Kidney (tissue), 14 donors: ENCODE data around the gene PARP11. TPM values are rescaled to one million over a fixed set of nuclear protein-coding genes. Genes with fewer than 3 reads are reported as not detected.
A peak's percentile ranks its signal among the peaks of the same experiment; 100 is the strongest.

Experiments
- DNase-seq, 5 donors: peaks; one replicate each; pipeline ENCODE4 v3.0.0-alpha.2; 2013 to 2020
- FAIRE-seq: peaks from 2 replicates; lab custom pipeline; 2012; peaks lifted over from hg19 to GRCh38; lab: Jason Lieb, UNC
- H3K27ac ChIP-seq, 2 donors: one replicate each; pipeline ENCODE4 v1.7.0; 2013; ENCODE audit warnings: low read depth in 2 of 2, low read length in 2 of 2, inconsistent platforms in 1 of 2
- H3K27me3 ChIP-seq: one replicate; pipeline ENCODE4 v1.7.1; 2013; ENCODE audit warnings: low read length, inconsistent platforms; ENCODE audit not compliant: control insufficient read depth, insufficient read depth
- H3K36me3 ChIP-seq, 3 donors: one replicate each; pipeline versions ENCODE4 v1.7.0 to v1.7.1; 2013; ENCODE audit warnings: low read length in 3 of 3, control low read depth in 1 of 3, inconsistent platforms in 1 of 3; ENCODE audit not compliant: insufficient read depth in 3 of 3, control insufficient read depth in 2 of 3
- H3K4me1 ChIP-seq, 3 donors: one replicate each; pipeline versions ENCODE4 v1.7.0 to v1.7.1; 2013; ENCODE audit warnings: low read length in 3 of 3, inconsistent platforms in 1 of 3, low read depth in 1 of 3; ENCODE audit not compliant: control insufficient read depth in 2 of 3, insufficient read depth in 2 of 3
- H3K4me3 ChIP-seq, 3 donors: one replicate each; pipeline versions ENCODE4 v1.7.0 to v1.8.1; 2013; ENCODE audit warnings: low read length in 3 of 3, control low read depth in 1 of 3, inconsistent platforms in 1 of 3
- H3K9ac ChIP-seq, 3 donors: one replicate each; pipeline versions ENCODE4 v1.7.0 to v1.7.1; 2013; ENCODE audit warnings: low read length in 3 of 3, control low read depth in 1 of 3, inconsistent platforms in 1 of 3
- H3K9me3 ChIP-seq, 3 donors: one replicate each; pipeline versions ENCODE4 v1.7.0 to v1.7.1; 2013; ENCODE audit warnings: low read length in 3 of 3, control low read depth in 1 of 3, inconsistent platforms in 1 of 3; ENCODE audit not compliant: control insufficient read depth in 2 of 3, insufficient read depth in 1 of 3
- intact Hi-C: fragments of 100-400 bp; cut with DNase I; formaldehyde crosslinking; loops from one replicate; pipeline ENCODE4 v1.11.1; 2022
- polyA plus RNA-seq: library from polyadenylated mRNA; stranded (reverse); fragments of 350-450 nt; fragmentation: Illumina TruSeq; extraction: RNeasy Lipid Tissue Mini Kit (QIAGEN cat#74804); gene quantifications from one replicate; pipeline ENCODE4 v1.2.3, GENCODE V29; 2014; ENCODE audit warnings: low read depth, low replicate concordance; ENCODE audit not compliant: insufficient read depth
- total RNA-seq: library from RNA; stranded (reverse); fragmentation: NEBNext Ultra II Directional; extraction: Animal tissue kit (Norgen Biotek cat#: 25700); gene quantifications from one replicate; pipeline ENCODE4 v1.2.1, GENCODE V29; 2021
- TF ChIP-seq, protein P1 (sequence below): IDR thresholded peaks from 3 replicates; pipeline ENCODE4 v1.5.1; 2012; ENCODE audit warnings: mild to moderate bottlenecking, moderate library complexity, borderline replicate concordance; ENCODE audit not compliant: insufficient read depth; ENCODE audit errors: extremely low read depth
- donor health status: control.
- donor health status: control.
- donor health status: control.
- donor health status: control.
- donor health status: control.
- donor health status: DM: yes; HTN: yes; CAD: no.
- donor health status: Normal renal cell carcinoma (clear cell type).

The PARP11 gene
- total and polyA plus RNA-seq, 2 donors from 2014 or later = 2.6 to 13.1 TPM

DNA sequence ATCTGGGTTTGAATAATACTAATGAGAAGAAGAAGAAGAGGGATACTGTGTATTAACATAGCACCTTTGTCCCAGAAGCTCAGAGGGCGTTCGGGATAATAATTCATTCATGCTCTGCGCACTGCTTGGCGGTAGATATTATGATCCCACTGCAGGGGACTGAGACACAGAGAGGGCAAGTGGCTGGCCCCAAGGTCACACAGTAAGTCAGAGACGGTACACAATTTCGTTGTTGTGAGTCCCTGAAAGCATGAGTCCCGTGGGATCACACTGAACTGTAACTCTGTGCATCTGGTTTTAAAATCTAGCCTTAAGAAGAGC is 47.9 kb upstream of the PARP11 start:
- TF ChIP-seq, protein P1, sequence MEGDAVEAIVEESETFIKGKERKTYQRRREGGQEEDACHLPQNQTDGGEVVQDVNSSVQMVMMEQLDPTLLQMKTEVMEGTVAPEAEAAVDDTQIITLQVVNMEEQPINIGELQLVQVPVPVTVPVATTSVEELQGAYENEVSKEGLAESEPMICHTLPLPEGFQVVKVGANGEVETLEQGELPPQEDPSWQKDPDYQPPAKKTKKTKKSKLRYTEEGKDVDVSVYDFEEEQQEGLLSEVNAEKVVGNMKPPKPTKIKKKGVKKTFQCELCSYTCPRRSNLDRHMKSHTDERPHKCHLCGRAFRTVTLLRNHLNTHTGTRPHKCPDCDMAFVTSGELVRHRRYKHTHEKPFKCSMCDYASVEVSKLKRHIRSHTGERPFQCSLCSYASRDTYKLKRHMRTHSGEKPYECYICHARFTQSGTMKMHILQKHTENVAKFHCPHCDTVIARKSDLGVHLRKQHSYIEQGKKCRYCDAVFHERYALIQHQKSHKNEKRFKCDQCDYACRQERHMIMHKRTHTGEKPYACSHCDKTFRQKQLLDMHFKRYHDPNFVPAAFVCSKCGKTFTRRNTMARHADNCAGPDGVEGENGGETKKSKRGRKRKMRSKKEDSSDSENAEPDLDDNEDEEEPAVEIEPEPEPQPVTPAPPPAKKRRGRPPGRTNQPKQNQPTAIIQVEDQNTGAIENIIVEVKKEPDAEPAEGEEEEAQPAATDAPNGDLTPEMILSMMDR = no peak
- no peaks in the 10 kb centered on the region for H3K27me3 ChIP-seq
- H3K9me3 ChIP-seq = no peaks in the 10 kb centered on the region
- DNase-seq (no peak), FAIRE-seq (no peak)
- no peak overlapping the region for H3K27ac ChIP-seq
- no peak overlapping the region for H3K9ac ChIP-seq
- no peak overlapping the region for H3K4me3 ChIP-seq
- H3K36me3 ChIP-seq = no peaks in the 10 kb centered on the region
- peaks cover 0 to 7% (median 6%) of the 10 kb centered on the region in 3 donors for H3K4me1 ChIP-seq
- intact Hi-C loops = no loop called here

DNA sequence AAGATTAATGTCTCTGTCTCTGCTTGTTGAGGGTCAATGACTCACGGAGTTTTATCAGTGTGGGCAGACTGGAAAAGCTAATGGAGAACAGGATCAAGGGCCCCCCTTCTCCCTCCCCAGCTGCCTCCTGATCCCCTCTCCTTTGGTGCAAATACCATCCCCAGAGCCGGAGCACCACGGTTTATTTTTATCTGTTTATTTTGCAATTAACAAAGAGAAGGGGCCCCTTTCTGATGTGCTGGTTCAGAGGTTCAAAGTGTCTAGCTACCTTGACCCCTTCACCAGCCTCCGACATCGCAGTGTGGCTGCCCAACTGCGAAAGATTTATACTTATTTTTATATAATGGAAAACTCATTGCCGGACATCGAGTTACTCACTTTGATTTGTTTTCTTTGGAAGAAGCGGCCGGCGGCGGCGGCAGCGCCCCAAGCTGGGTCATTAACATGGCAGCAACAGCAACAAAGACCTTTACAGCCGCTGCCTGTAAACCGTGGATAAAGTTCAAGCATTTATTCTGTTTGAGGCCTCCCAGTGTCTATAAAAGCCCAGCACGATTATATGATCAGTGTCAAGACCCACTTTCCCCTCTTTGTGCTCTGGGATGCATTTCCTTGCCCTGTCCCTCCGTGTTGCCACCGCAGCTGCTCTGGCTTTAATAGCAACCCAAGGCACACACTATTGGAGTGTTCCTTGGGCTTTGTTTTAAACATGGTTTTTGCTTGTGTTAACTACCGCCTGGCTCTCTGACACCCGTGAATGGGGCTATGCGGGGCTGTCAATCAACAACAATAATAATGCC is 47.4 kb upstream of the PARP11 start:
- no peak overlapping the region for H3K9ac ChIP-seq
- H3K4me3 ChIP-seq = no peak overlapping the region
- peaks cover 0 to 7% (median 6%) of the 10 kb centered on the region in 3 donors for H3K4me1 ChIP-seq
- intact Hi-C loops = no loop called here
- H3K27ac ChIP-seq = no peak overlapping the region
- TF ChIP-seq, protein P1 = no peak
- DNase-seq = peak in 4 of 5 donors; percentile 83 to 92 (median 88)
- no peaks in the 10 kb centered on the region for H3K36me3 ChIP-seq
- no peak for FAIRE-seq
- H3K27me3 ChIP-seq = no peaks in the 10 kb centered on the region
- no peaks in the 10 kb centered on the region for H3K9me3 ChIP-seq

- H3K9ac ChIP-seq = no peak overlapping the region
- DNase-seq = peak in 4 of 5 donors; percentile 72 to 86 (median 80)
- H3K4me3 ChIP-seq = no peak overlapping the region
- H3K36me3 ChIP-seq = no peaks in the 10 kb centered on the region
- H3K9me3 ChIP-seq = no peaks in the 10 kb centered on the region
- TF ChIP-seq, protein P1 = no peak
- FAIRE-seq = no peak
- intact Hi-C loops = no loop called here
- no peak overlapping the region for H3K27ac ChIP-seq
- no peaks in the 10 kb centered on the region for H3K27me3 ChIP-seq
- no peaks in the 10 kb centered on the region for H3K4me1 ChIP-seq
Observed at GRCh38 chr12:3913278-3913677, 40.1 kb upstream of the PARP11 start.
